ENCODE data around the gene ERC2.

DNA sequence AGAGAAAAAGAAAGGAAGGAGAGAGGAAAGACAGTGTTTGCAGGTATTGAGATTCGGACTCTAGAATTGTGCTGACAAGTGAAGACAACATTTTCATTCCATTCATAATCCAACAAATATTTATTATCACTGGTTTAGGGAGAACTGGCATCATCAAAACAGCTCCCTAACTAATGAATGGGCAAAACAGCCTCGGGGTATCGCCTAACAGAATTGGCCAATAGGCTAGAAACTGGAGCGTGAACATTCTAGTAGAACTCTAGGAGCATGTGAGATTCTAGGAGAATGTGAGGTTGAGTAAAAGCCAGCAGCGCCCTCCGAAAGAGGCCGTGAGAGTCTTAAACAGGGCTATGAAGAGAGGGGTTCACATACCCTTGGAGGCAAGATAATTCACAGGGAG, 759.3 kb downstream of the ERC2 start:
- TF ChIP-seq CBX8 (IDR thresholded peaks at IDR 0.05; ENCODE audit: borderline replicate concordance, low read depth, low read length) (no peak), CHD1 (IDR thresholded peaks at IDR 0.05; ENCODE audit: low read depth, low read length) (no peak), SIN3A (conservative IDR thresholded peaks at IDR 0.05 in 1 of 2, IDR thresholded peaks at IDR 0.05 in 1 of 2; ENCODE audit: low read depth in 1 of 2, low read length in 2 of 2) (no peak), EZH2 (IDR thresholded peaks at IDR 0.05; ENCODE audit: low read depth, low read length, severe bottlenecking) (no peak), ZNF274 (IDR thresholded peaks at IDR 0.05; ENCODE audit: borderline replicate concordance, extremely low read depth, low read length) (no peak), POLR2AphosphoS5 (IDR thresholded peaks at IDR 0.05; ENCODE audit: low read depth, low read length) (no peak), SIX5 (IDR thresholded peaks at IDR 0.05; ENCODE audit: low read depth, low read length) (no peak), TAF1 (IDR thresholded peaks at IDR 0.05; ENCODE audit: low read depth, low read length) (no peak)
- TF ChIP-seq, protein P1, sequence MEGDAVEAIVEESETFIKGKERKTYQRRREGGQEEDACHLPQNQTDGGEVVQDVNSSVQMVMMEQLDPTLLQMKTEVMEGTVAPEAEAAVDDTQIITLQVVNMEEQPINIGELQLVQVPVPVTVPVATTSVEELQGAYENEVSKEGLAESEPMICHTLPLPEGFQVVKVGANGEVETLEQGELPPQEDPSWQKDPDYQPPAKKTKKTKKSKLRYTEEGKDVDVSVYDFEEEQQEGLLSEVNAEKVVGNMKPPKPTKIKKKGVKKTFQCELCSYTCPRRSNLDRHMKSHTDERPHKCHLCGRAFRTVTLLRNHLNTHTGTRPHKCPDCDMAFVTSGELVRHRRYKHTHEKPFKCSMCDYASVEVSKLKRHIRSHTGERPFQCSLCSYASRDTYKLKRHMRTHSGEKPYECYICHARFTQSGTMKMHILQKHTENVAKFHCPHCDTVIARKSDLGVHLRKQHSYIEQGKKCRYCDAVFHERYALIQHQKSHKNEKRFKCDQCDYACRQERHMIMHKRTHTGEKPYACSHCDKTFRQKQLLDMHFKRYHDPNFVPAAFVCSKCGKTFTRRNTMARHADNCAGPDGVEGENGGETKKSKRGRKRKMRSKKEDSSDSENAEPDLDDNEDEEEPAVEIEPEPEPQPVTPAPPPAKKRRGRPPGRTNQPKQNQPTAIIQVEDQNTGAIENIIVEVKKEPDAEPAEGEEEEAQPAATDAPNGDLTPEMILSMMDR (IDR thresholded peaks at IDR 0.05; ENCODE audit: control extremely low read depth in 1 of 3, insufficient read depth in 1 of 3, low read depth in 1 of 3, low read length in 3 of 3), result no peak

All from H1 (cell line).